Measurements from ENCODE around the gene MAST4. TPM values are rescaled to one million over a fixed set of nuclear protein-coding genes. Genes with fewer than 3 reads are reported as not detected.
A peak's percentile ranks its signal among the peaks of the same experiment; 100 is the strongest.

The MAST4 gene
- total RNA-seq, 2 donors from 2014 or later = 36.8 to 45.7 TPM

DNA sequence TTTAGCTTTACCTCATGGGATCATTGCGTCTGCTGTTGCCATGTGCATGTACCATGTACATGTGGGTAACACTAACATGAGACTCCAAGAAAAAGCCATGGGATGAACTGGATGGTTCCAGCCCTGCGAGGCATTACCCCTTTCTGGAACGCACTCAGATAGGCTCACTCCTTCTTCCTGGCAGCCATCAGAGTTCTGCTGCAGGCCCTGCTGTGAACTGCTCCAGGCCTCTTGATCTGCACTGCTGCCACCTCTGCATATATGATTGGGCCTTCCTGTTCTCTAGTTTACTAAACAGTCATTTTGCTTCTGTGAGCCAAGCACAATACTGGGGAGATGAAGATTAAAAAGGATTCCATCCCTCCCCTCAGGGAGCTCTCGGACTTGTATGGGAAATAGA lies 379.9 kb downstream of the MAST4 start:
- H3K27me3 ChIP-seq (replicated peaks; ENCODE audit: insufficient read depth) = no peaks in the 10 kb centered on the region
- intact Hi-C loops (cut with DNase I) = no loop called here
- no peaks in the 10 kb centered on the region for H3K9me3 ChIP-seq
- no peak for TF ChIP-seq POLR2AphosphoS5 (IDR thresholded peaks at IDR 0.05)
- no peak for TF ChIP-seq POLR2A (IDR thresholded peaks at IDR 0.05)
- TF ChIP-seq, protein P1, sequence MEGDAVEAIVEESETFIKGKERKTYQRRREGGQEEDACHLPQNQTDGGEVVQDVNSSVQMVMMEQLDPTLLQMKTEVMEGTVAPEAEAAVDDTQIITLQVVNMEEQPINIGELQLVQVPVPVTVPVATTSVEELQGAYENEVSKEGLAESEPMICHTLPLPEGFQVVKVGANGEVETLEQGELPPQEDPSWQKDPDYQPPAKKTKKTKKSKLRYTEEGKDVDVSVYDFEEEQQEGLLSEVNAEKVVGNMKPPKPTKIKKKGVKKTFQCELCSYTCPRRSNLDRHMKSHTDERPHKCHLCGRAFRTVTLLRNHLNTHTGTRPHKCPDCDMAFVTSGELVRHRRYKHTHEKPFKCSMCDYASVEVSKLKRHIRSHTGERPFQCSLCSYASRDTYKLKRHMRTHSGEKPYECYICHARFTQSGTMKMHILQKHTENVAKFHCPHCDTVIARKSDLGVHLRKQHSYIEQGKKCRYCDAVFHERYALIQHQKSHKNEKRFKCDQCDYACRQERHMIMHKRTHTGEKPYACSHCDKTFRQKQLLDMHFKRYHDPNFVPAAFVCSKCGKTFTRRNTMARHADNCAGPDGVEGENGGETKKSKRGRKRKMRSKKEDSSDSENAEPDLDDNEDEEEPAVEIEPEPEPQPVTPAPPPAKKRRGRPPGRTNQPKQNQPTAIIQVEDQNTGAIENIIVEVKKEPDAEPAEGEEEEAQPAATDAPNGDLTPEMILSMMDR (IDR thresholded peaks at IDR 0.05) = no peak
- no peak overlapping the region for H3K27ac ChIP-seq
- 99% methylated on average over 4 of the region's 4 CpGs for WGBS
- H3K4me3 ChIP-seq = no peak overlapping the region
- H3K4me1 ChIP-seq (replicated peaks) = no peaks in the 10 kb centered on the region
- H3K36me3 ChIP-seq = no peaks in the 10 kb centered on the region
- DNase-seq (ENCODE audit: low spot score) = no peak

DNA sequence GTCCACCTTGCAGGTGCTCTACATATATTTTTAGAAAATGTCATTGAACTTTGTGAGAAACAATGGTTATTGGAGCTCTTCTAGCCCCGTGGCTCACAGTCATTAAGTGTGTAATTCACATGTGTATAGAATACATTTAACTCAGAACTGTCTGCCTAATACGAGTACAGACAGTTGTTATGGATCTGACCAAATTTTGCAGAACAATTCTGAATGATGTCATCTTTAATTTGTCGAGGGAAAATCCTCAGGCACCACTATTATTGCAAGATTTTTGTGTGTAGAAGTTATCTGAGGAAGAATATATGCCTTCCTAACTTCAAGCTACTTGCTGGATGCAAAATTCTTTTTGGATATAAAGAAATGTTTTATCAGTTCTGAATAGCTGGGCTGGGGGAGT lies 383.5 kb downstream of the MAST4 start:
- intact Hi-C loops (cut with DNase I) = loop anchor here (10.0 kb wide), 2 partner anchors 165 to 225 kb away; no protein-coding TSS in a partner anchor
- Histone ChIP-seq H3K27ac (no peak overlapping the region), H3K9me3 (no peaks in the 10 kb centered on the region), H3K27me3 (replicated peaks; ENCODE audit: insufficient read depth) (no peaks in the 10 kb centered on the region), H3K4me3 (no peak overlapping the region), H3K36me3 (no peaks in the 10 kb centered on the region), H3K4me1 (replicated peaks) (peaks cover 2% of the 10 kb centered on the region)
- no peak for DNase-seq (ENCODE audit: low spot score)
- TF ChIP-seq POLR2AphosphoS5 (IDR thresholded peaks at IDR 0.05) (no peak), POLR2A (IDR thresholded peaks at IDR 0.05) (no peak)
- TF ChIP-seq, protein P1 (IDR thresholded peaks at IDR 0.05) = no peak
- 86% methylated on average over 3 of the region's 3 CpGs for WGBS

DNA sequence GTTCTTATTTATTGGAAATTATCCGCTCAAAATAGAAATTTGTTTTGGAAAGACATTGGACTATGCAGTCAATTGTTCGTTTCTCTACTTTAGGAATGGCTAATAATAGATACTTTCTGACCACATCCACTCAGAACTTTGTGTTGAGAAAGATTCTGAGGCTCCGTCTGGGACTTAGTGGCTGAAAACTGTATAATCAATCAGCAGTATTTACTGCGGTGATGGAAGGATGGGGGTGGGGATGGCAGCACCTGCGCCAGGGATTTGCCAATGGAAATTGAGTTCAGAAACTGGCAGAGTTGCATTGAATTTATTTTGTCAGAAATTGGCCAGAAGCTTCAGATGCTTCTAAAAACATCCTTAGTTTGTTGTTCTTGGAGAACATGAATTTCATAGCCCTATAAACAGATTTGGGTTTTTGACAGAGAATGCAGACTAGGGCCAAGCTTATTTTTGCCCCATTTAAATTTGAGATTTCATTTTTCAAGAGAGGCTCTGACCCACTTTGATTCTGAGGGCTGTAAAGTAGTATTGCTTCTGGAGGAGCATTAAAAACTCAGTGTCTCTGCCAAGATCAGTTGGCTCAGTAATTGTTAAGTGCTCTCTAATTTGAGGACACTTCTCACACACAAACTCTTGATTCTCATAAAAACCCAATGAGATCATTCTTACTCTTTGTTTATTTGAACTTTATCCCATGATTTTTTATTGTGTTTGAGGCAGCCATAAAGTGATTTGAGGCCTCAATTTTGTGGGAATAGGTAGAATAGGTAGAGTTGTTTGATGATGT lies 385.3 kb downstream of the MAST4 start:
- 46% methylated on average over 5 of the region's 5 CpGs for WGBS
- TF ChIP-seq, protein P1 (IDR thresholded peaks at IDR 0.05) = no peak
- peak; percentile 31 for TF ChIP-seq POLR2AphosphoS5 (IDR thresholded peaks at IDR 0.05)
- intact Hi-C loops (cut with DNase I) = loop anchor here (10.0 kb wide), 2 partner anchors 167 to 223 kb away; no protein-coding TSS in a partner anchor
- no peak for DNase-seq (ENCODE audit: low spot score)
- Histone ChIP-seq H3K4me1 (replicated peaks) (peaks cover 2% of the 10 kb centered on the region), H3K4me3 (no peak overlapping the region), H3K36me3 (no peaks in the 10 kb centered on the region), H3K9me3 (no peaks in the 10 kb centered on the region), H3K27me3 (replicated peaks; ENCODE audit: insufficient read depth) (no peaks in the 10 kb centered on the region), H3K27ac (peak overlapping the region in 1 of 2 donors; percentile 18)

DNA sequence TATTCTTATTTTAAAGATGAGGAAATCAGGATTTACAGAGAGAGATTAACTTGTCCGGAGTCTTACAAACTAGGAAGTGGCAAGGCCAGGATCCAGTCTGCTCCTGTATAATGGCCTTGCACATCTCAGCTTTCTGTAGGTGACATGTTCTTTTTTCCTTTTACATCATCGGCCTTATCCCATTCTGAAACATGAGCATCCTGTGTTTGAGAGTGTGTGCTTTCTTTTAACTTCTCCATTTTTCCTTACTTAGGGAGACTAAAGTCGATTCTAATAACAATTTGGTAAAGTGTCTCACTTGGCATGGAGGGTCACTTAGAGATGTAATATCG lies 385.8 kb downstream of the MAST4 start:
- H3K9me3 ChIP-seq = no peaks in the 10 kb centered on the region
- TF ChIP-seq, protein P1 (IDR thresholded peaks at IDR 0.05) = no peak
- no peak for TF ChIP-seq POLR2A (IDR thresholded peaks at IDR 0.05)
- TF ChIP-seq POLR2AphosphoS5 (IDR thresholded peaks at IDR 0.05) = no peak
- peak overlapping the region; percentile 10 to 18 for H3K27ac ChIP-seq
- H3K27me3 ChIP-seq (replicated peaks; ENCODE audit: insufficient read depth) = no peaks in the 10 kb centered on the region
- H3K4me3 ChIP-seq = no peak overlapping the region
- intact Hi-C loops (cut with DNase I) = loop anchor here (10.0 kb wide), 2 partner anchors 167 to 223 kb away; no protein-coding TSS in a partner anchor
- WGBS = 35% methylated on average over 4 of the region's 4 CpGs
- H3K4me1 ChIP-seq (replicated peaks) = peaks cover 2% of the 10 kb centered on the region
- H3K36me3 ChIP-seq = no peaks in the 10 kb centered on the region
- DNase-seq (ENCODE audit: low spot score) = no peak

DNA sequence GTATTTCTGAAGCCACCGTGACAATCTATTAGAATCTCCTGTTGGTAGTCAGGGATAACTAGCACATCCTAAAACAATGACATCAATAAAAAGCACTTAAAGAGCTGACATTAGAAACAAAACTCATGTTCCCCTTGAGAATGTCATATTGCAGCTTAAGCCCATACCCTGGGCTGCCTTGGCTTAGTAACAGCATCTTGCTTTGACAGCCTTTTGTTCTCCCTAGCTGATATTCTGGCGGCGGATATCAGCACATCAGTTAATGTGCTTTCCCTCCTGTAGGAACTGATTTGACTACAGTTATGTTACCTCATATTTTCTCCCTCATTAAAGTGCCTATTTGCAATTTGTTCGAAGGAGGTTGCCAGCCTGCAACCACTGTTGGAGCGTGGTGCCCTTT lies 386.3 kb downstream of the MAST4 start:
- Histone ChIP-seq H3K9me3 (no peaks in the 10 kb centered on the region), H3K4me3 (no peak overlapping the region), H3K27me3 (replicated peaks; ENCODE audit: insufficient read depth) (no peaks in the 10 kb centered on the region), H3K27ac (peak overlapping the region; percentile 10 to 18), H3K36me3 (no peaks in the 10 kb centered on the region), H3K4me1 (replicated peaks) (peaks cover 2% of the 10 kb centered on the region)
- intact Hi-C loops (cut with DNase I) = loop anchor here (10.0 kb wide), 2 partner anchors 168 to 222 kb away; no protein-coding TSS in a partner anchor
- DNase-seq (ENCODE audit: low spot score) = no peak
- 46% methylated on average over 5 of the region's 5 CpGs for WGBS
- no peak for TF ChIP-seq POLR2A (IDR thresholded peaks at IDR 0.05)
- TF ChIP-seq, protein P1 (IDR thresholded peaks at IDR 0.05) = no peak
- no peak for TF ChIP-seq POLR2AphosphoS5 (IDR thresholded peaks at IDR 0.05)
